DMS153 treated with DMSO at 0.1 percent for 48 hours (cell line): Measurements from ENCODE around the gene DUSP23.

ENCODE experiments used
- DNase-seq: peaks from one replicate; lab custom pipeline; 2025; ENCODE audit not compliant: unreplicated experiment; lab: John Stamatoyannopoulos, UW

DUSP23 gene

DNA sequence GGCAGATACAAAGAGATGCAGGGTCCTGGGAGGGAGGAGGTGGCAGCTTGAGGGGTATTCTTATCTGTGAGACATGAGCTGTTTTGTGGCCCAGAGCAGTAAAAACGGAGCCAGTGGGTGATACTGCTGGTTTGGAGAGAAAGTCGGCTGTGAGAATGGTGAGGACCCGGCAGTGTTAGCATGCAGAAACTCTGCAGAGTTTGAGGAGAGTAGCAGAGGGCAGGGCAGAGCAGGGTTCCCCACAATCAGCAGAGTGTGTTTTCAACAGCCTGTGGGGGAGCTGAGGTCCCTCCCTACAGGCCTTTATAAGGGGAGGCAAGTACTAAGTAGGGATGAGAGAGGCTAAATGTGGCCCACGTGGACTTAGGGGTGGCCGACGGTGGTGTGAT is 46.3 kb downstream of the DUSP23 start:
- DNase-seq = no peak

DNA sequence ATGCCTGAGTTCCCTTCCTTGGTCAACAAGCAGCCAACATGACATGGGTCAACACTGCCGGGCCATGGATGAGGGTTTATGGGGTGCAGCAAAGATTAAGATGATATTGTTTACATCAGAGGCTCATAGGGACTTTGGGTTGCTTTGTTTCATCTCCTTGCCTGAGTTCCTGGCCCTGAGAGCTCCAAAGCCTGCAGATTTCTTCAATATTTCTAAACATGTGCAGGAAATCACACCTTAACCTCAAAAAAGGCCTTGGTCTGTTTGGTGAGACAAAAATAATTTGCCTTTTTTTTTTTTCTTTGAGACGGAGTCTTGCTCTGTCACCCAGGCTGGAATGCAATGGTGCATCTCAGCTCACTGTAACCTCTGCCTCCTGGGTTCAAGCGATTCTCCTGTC is 46.8 kb downstream of the DUSP23 start:
- no peak for DNase-seq

DNA sequence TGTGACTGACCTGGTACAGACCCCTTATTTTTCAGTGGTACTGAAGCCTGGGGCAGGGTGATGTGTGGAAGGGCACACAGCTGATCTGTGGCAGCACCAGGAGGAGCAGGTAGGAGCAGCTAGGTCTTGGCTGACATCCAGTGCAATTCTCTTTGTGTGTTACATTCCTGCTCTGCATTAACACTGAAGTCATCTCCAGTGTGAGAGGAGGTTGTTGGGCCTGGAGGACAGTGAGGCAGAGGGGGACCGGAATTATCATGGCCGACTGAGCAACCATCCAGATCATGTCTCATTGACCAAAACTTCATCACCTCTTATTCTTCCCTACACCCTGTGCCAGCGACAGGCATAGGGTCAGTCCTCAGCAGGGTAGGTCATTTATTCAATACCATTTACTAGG is 47.4 kb downstream of the DUSP23 start:
- DNase-seq = peak; percentile 36

DNA sequence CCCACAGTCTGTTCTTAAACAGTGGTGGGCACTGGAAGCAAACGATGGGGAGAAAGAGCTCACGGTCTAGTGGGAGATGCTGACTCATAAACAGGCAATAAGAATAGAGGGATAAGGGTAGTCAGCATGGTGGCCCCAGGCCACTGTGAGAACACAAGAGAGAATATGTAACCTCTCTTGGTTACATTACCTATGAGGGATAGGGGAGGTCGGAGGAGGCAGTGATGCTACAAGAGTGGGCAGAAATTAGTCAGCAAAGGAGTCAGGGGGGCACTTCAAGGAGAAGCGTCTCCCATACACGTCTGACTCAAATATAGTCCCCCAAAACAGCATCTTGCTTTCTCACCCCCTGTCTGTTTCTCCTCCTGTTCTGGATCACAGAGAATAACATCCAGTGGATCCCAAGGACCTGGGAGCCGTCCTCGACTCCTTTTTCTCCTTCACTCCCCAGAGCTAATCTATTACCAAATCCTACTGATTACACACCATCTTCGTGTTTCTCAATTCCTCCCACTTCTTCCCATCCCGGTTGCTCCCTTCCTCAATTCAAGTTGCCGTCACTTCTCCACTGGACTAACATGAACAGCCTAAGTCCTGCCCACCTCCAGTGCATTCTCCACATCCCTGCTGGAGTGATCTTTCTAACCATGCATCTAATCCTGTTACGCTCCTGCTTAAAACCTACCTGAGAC is 48.0 kb downstream of the DUSP23 start:
- no peak for DNase-seq

DNA sequence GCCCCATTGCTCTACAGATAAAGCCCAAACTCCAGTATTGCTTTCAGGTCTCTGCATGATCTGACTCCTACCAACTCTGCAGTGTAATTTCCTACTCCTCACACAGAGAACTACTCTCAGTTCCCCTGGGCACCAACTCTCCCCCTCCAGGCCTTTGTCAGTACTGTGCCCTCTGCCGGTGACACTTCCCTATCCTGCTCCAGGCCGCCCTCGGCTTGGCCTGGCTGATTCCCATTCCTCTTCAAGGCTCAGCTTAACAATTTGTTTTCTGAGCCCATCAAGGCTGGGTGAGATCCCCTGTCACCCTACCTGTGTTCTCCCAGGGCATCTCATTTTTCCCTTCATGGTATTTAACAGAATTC is 48.5 kb downstream of the DUSP23 start:
- DNase-seq = peak; percentile 81

DNA sequence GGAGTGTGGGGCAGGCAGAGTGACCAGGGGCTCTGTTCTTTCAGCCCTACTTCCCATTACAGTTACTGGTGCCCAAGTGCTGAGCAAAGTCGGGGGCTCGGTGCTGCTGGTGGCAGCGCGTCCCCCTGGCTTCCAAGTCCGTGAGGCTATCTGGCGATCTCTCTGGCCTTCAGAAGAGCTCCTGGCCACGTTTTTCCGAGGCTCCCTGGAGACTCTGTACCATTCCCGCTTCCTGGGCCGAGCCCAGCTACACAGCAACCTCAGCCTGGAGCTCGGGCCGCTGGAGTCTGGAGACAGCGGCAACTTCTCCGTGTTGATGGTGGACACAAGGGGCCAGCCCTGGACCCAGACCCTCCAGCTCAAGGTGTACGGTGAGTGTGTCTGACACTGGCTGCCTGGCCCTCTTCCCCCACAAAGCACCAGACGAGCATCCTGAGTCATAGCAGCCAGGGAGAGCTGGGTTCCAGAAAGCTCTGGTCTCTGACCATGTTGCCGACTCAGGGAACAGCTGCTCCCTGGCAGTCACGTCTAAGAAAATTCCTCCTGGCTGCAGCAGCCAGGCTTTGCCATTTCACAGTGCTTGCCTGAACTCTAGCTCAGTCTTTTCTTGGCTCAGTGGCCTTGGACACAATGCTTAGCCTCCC is 49.2 kb downstream of the DUSP23 start:
- DNase-seq = no peak

DNA sequence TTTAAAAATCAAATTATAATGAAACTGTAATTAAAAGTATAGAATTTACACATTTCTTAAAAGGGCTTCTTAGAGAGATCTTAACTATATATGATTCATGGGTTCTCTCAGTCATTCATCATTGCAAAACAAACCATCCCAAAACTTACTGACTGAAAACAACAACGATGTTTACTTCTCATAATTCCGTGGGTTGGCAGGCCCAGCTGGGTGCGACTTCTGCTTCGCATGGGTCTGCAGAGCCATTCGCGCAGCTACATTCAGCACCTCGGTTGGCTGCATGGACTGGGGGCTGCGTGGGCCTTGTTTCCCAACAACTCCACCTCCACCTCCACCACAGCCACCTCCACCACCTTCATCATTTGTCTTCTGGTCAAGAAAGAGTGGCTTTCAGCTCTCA is 50.0 kb downstream of the DUSP23 start:
- no peak for DNase-seq

DNA sequence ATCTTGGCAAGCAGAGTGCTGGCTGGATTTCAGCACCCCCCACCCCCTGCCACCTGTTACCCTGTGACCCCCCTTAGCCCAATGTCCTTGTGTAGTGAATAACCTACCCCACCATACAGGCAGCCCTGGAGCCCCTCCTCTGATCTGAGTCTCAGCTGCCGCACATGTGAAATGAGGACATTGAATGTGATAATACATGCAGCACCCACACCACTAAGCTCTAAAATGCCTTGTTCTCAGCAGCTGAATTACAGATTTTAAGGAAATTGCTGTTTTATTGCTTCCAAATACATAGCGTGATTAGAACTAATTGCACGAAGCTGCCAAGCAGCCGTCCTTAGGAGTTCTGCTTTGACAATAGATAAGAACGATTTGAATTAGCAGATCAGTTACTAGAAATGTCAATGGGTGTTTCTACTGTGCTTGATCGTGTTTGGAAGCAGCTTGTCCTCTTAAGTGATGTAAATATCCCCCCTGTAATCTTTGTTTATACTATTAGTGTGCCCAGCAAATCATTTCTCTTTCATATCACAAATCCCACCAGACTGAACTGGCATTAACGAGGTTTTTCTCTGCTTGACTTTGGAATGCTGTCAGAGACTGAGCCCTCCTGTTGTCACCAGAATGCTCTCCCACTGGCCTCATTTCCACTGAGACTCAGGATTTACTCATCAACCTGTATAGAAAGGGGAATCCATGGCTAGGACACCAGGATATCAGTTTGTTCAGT is 50.8 kb downstream of the DUSP23 start:
- no peak for DNase-seq
